Measurements from ENCODE around the gene CD9. TPM values are rescaled to one million over a fixed set of nuclear protein-coding genes. Genes with fewer than 3 reads are reported as not detected.

Gene CD9
- total and polyA plus RNA-seq, 2 donors (not counting 1 experiment from before 2014, with no cell fraction given), result 520 to 856 TPM

DNA sequence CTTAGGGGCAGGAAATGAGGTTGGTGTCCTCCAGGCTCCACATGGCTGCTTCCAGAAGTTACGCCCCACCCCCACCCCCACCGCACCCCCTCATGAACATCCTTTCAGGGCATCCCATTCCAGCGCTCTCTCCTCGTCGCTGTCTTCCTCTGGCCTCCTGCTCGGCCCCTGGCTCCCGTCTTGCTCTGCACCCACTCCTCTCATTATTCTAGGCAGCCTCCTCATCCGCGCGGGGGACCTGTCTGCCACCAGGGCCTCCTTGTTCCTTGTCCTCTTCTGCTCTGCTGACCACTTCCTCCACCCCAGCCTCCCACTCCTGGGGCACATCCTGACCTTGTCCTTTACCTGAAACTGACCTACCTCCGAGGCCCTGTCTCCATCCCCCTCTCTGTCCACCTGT lies 80.5 kb downstream of the CD9 start:
- no peak for DNase-seq (ENCODE audit: low read depth in 2 of 2)
- Histone ChIP-seq H2AFZ (ENCODE audit: low read length) (no peak overlapping the region), H3K9ac (ENCODE audit: insufficient read depth, low read length) (no peak overlapping the region)

DNA sequence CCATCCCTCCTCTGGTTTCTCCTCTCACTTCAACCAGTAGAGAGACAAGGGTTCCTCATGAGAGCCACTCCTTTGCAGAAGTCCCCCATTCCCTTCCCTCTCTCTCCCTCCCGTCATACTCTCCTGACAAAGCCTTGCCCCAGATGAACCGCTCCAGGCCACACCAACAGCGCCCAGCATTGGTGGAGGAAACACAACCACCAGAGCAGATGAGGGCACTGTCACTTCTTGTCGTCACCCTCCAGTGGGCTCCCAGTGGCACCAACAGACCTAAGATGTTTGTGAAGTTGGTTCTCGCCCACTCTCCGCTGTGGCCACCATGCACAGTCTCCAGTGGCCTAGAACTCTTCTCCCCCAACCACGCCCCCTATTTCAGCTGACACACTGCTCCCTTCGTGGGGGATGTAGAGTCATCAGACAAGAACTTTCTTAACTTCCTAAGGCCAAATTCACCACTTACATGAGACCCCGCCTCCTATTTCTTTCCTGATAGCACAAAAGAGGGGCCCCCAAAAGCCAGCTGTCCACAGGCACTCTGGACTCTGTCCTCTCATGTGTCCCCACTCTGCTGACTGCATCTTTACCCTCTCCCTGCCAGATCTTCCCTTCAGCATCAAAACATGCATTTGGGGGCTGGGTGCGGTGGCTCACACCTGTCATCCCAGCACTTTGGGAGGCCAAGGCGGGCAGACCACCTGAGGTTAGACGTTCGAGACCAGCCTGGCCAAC lies 81.0 kb downstream of the CD9 start:
- Histone ChIP-seq H3K9me3 (ENCODE audit: control insufficient read depth, insufficient read depth, low read depth, low read length) (no peaks in the 10 kb centered on the region), H3K79me2 (ENCODE audit: control insufficient read depth, insufficient read depth, low read length) (no peaks in the 10 kb centered on the region), H3K9ac (ENCODE audit: insufficient read depth, low read length) (no peak overlapping the region), H3K4me2 (ENCODE audit: extremely low read depth, insufficient read depth, low read length) (no peak overlapping the region), H4K20me1 (ENCODE audit: control insufficient read depth, extremely low read depth, insufficient read depth, low read length) (no peaks in the 10 kb centered on the region), H3K27me3 (ENCODE audit: control insufficient read depth, insufficient read depth, low read length) (no peaks in the 10 kb centered on the region), H3K4me1 (ENCODE audit: control insufficient read depth, extremely low read depth, insufficient read depth, low read length) (peaks cover 36% of the 10 kb centered on the region), H3K36me3 (ENCODE audit: control insufficient read depth, insufficient read depth, low read length) (no peaks in the 10 kb centered on the region), H3K4me3 (replicated peaks in 1 of 4; ENCODE audit: control extremely low read depth in 1 of 4, insufficient read depth in 1 of 4, low read depth in 3 of 4, low read length in 4 of 4) (no peak overlapping the region), H3K27ac (ENCODE audit: insufficient read depth, low read length) (peak overlapping the region; percentile 49), H2AFZ (ENCODE audit: low read length) (no peak overlapping the region)
- TF ChIP-seq, protein P1, sequence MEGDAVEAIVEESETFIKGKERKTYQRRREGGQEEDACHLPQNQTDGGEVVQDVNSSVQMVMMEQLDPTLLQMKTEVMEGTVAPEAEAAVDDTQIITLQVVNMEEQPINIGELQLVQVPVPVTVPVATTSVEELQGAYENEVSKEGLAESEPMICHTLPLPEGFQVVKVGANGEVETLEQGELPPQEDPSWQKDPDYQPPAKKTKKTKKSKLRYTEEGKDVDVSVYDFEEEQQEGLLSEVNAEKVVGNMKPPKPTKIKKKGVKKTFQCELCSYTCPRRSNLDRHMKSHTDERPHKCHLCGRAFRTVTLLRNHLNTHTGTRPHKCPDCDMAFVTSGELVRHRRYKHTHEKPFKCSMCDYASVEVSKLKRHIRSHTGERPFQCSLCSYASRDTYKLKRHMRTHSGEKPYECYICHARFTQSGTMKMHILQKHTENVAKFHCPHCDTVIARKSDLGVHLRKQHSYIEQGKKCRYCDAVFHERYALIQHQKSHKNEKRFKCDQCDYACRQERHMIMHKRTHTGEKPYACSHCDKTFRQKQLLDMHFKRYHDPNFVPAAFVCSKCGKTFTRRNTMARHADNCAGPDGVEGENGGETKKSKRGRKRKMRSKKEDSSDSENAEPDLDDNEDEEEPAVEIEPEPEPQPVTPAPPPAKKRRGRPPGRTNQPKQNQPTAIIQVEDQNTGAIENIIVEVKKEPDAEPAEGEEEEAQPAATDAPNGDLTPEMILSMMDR (conservative IDR thresholded peaks at IDR 0.05 in 1 of 2, IDR thresholded peaks at IDR 0.05 in 1 of 2; ENCODE audit: low read depth in 1 of 2, low read length in 2 of 2), result no peak
- no peak for TF ChIP-seq EZH2 (IDR thresholded peaks at IDR 0.05; ENCODE audit: low read length, missing control alignments)
- DNase-seq (ENCODE audit: low read depth in 2 of 2), result peak in 1 of 2 donors; percentile 47

More for the DNA sequence above, 80.5 kb downstream of the CD9 start:
- no peaks in the 10 kb centered on the region for H3K27me3 ChIP-seq (ENCODE audit: control insufficient read depth, insufficient read depth, low read length)
- peaks cover 33% of the 10 kb centered on the region for H3K4me1 ChIP-seq (ENCODE audit: control insufficient read depth, extremely low read depth, insufficient read depth, low read length)
- H3K27ac ChIP-seq (ENCODE audit: insufficient read depth, low read length), result peak overlapping the region; percentile 63
- H3K9me3 ChIP-seq (ENCODE audit: control insufficient read depth, insufficient read depth, low read depth, low read length), result no peaks in the 10 kb centered on the region
- no peaks in the 10 kb centered on the region for H4K20me1 ChIP-seq (ENCODE audit: control insufficient read depth, extremely low read depth, insufficient read depth, low read length)
- TF ChIP-seq EZH2 (IDR thresholded peaks at IDR 0.05; ENCODE audit: low read length, missing control alignments), result no peak
- TF ChIP-seq, protein P1 (conservative IDR thresholded peaks at IDR 0.05 in 1 of 2, IDR thresholded peaks at IDR 0.05 in 1 of 2; ENCODE audit: low read depth in 1 of 2, low read length in 2 of 2), result no peak
- no peaks in the 10 kb centered on the region for H3K79me2 ChIP-seq (ENCODE audit: control insufficient read depth, insufficient read depth, low read length)
- no peak overlapping the region for H3K4me2 ChIP-seq (ENCODE audit: extremely low read depth, insufficient read depth, low read length)
- no peak overlapping the region for H3K4me3 ChIP-seq (replicated peaks in 1 of 4; ENCODE audit: control extremely low read depth in 1 of 4, insufficient read depth in 1 of 4, low read depth in 3 of 4, low read length in 4 of 4)
- no peaks in the 10 kb centered on the region for H3K36me3 ChIP-seq (ENCODE audit: control insufficient read depth, insufficient read depth, low read length)

DNA sequence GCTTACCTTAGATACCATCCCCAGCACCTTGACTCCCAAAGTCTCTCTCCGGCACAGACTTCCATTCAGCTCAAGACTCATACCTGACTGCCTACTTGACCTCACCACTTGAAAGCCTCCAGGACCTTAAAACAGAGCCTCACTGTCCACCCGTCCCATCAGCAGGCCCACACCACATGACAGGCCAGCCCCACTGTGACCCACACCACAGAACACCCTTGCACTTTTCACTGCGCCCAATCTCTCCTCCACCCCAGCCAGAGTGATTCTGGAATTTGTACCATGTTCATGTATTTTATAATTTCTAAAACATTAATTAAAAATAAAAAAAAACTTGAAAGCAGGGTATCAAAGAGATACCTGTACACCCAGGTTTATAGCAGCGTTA lies 82.2 kb downstream of the CD9 start:
- Histone ChIP-seq H3K27me3 (ENCODE audit: control insufficient read depth, insufficient read depth, low read length) (no peaks in the 10 kb centered on the region), H3K9me3 (ENCODE audit: control insufficient read depth, insufficient read depth, low read depth, low read length) (no peaks in the 10 kb centered on the region), H3K27ac (ENCODE audit: insufficient read depth, low read length) (no peak overlapping the region), H3K36me3 (ENCODE audit: control insufficient read depth, insufficient read depth, low read length) (no peaks in the 10 kb centered on the region), H3K4me3 (replicated peaks in 1 of 4; ENCODE audit: control extremely low read depth in 1 of 4, insufficient read depth in 1 of 4, low read depth in 3 of 4, low read length in 4 of 4) (no peak overlapping the region), H3K4me1 (ENCODE audit: control insufficient read depth, extremely low read depth, insufficient read depth, low read length) (peaks cover 39% of the 10 kb centered on the region), H4K20me1 (ENCODE audit: control insufficient read depth, extremely low read depth, insufficient read depth, low read length) (no peaks in the 10 kb centered on the region), H3K79me2 (ENCODE audit: control insufficient read depth, insufficient read depth, low read length) (no peaks in the 10 kb centered on the region), H3K4me2 (ENCODE audit: extremely low read depth, insufficient read depth, low read length) (no peak overlapping the region), H2AFZ (ENCODE audit: low read length) (no peak overlapping the region), H3K9ac (ENCODE audit: insufficient read depth, low read length) (no peak overlapping the region)
- no peak for DNase-seq (ENCODE audit: low read depth in 2 of 2)
- no peak for TF ChIP-seq EZH2 (IDR thresholded peaks at IDR 0.05; ENCODE audit: low read length, missing control alignments)
- TF ChIP-seq, protein P1 (conservative IDR thresholded peaks at IDR 0.05 in 1 of 2, IDR thresholded peaks at IDR 0.05 in 1 of 2; ENCODE audit: low read depth in 1 of 2, low read length in 2 of 2), result no peak

Measured in fibroblast of lung (primary cell).